Naive thymus-derived CD4-positive, alpha-beta T cell (primary cell): Measurements from ENCODE around the gene NINJ2. TPM values are rescaled to one million over a fixed set of nuclear protein-coding genes. Genes with fewer than 3 reads are reported as not detected.

Experiments
- ATAC-seq: fragments of 150-1000 bp; cut with Tn5 transposase; 2 replicates; pipeline ENCODE4 v1.10.0; 2021; ENCODE audit warnings: mild to moderate bottlenecking, moderate library complexity
- CTCF ChIA-PET: fragments of 350-600 bp; sonication (Branson Sonifier 250); formaldehyde crosslinking; loops from one replicate; lab custom pipeline; 2021; ENCODE audit warnings: antibody characterized with exemption; lab: Charles Lee
- POLR2A ChIA-PET: fragments of 350-600 bp; sonication (Branson Sonifier 250); formaldehyde crosslinking; loops from one replicate; lab custom pipeline; 2021; ENCODE audit warnings: antibody characterized with exemption, inconsistent platforms; lab: Charles Lee
- DNase-seq, 9 donors: peaks; one replicate each; pipeline versions ENCODE4 v3.0.0 to v3.0.0-alpha.2; 2020 to 2022; ENCODE audit warnings: mixed read lengths in 1 of 9
- H3K27ac ChIP-seq: one replicate; pipeline ENCODE4 v1.7.0; 2013; ENCODE audit warnings: mild to moderate bottlenecking, low read depth, low read length, moderate library complexity
- H3K27me3 ChIP-seq, 2 donors: one replicate each; pipeline ENCODE4 v1.7.0; 2013; ENCODE audit warnings: low read length in 2 of 2, mild to moderate bottlenecking in 2 of 2, moderate library complexity in 2 of 2; ENCODE audit not compliant: control insufficient read depth in 2 of 2, insufficient read depth in 2 of 2
- H3K36me3 ChIP-seq, 3 experiments: 1 replicate in 2 of 3; 2 replicates in 1 of 3; pipeline ENCODE4 v1.7.0; 2013; ENCODE audit warnings: low read length in 3 of 3, mild to moderate bottlenecking in 3 of 3, moderate library complexity in 1 of 3; ENCODE audit not compliant: insufficient read depth in 3 of 3, control insufficient read depth in 2 of 3
- H3K4me1 ChIP-seq, 2 donors: one replicate each; pipeline ENCODE4 v1.7.0; 2013; ENCODE audit warnings: low read length in 2 of 2, mild to moderate bottlenecking in 2 of 2, moderate library complexity in 1 of 2; ENCODE audit not compliant: control insufficient read depth in 2 of 2, insufficient read depth in 2 of 2
- H3K4me3 ChIP-seq: 2 replicates; pipeline ENCODE4 v1.7.0; 2013; ENCODE audit warnings: mild to moderate bottlenecking, low read length
- H3K9me3 ChIP-seq, 3 experiments: 1 replicate in 2 of 3; 2 replicates in 1 of 3; pipeline ENCODE4 v1.7.0; 2013; ENCODE audit warnings: low read length in 3 of 3; ENCODE audit not compliant: control insufficient read depth in 2 of 3
- H3K27ac Mint-ChIP-seq, 9 donors: one replicate each; pipeline ENCODE4 v1.8.0; 2020 to 2022; ENCODE audit warnings: mixed read lengths in 9 of 9, mild to moderate bottlenecking in 8 of 9, moderate library complexity in 5 of 9, inconsistent platforms in 2 of 9
- H3K27me3 Mint-ChIP-seq, 5 donors: one replicate each; pipeline ENCODE4 v1.8.0; 2021 to 2022; ENCODE audit warnings: mixed read lengths in 5 of 5, mild to moderate bottlenecking in 1 of 5
- H3K36me3 Mint-ChIP-seq, 5 donors: one replicate each; pipeline ENCODE4 v1.8.0; 2020 to 2022; ENCODE audit warnings: mixed read lengths in 5 of 5, mild to moderate bottlenecking in 3 of 5, inconsistent platforms in 1 of 5
- H3K4me1 Mint-ChIP-seq, 7 donors: one replicate each; pipeline ENCODE4 v1.8.0; 2020 to 2022; ENCODE audit warnings: mixed read lengths in 7 of 7, mild to moderate bottlenecking in 3 of 7, inconsistent platforms in 1 of 7
- H3K4me3 Mint-ChIP-seq, 10 donors: one replicate each; pipeline ENCODE4 v1.8.0; 2020 to 2022; ENCODE audit warnings: mild to moderate bottlenecking in 10 of 10, mixed read lengths in 10 of 10, moderate library complexity in 6 of 10, inconsistent platforms in 2 of 10
- H3K9me3 Mint-ChIP-seq, 11 donors: one replicate each; pipeline ENCODE4 v1.8.0; 2020 to 2022; ENCODE audit warnings: mixed read lengths in 11 of 11, mild to moderate bottlenecking in 4 of 11, inconsistent platforms in 1 of 11, moderate library complexity in 1 of 11
- intact Hi-C, 2 donors: fragments of 100-400 bp; cut with micrococcal nuclease; formaldehyde crosslinking; loops; one replicate each; pipeline ENCODE4 v1.15.1; 2023
- polyA plus RNA-seq, 2 donors: library from polyadenylated mRNA; unstranded; fragments of 300-500 nt; fragmentation: Illumina TruSeq; gene quantifications; one replicate each; pipeline ENCODE4 v1.2.3, GENCODE V29; 2021
- total RNA-seq, 6 experiments: library from RNA in 5 of 6; stranded (reverse) in 5 of 6; gene quantifications; 1 replicate in 5 of 6; 2 replicates in 1 of 6; pipeline ENCODE4 v1.2.3 and lab custom pipeline; 2021 to 2026

The NINJ2 gene
- total and polyA plus RNA-seq, 7 experiments from 2014 or later, result 0.84 to 11.2 (median 5.1) TPM

DNA sequence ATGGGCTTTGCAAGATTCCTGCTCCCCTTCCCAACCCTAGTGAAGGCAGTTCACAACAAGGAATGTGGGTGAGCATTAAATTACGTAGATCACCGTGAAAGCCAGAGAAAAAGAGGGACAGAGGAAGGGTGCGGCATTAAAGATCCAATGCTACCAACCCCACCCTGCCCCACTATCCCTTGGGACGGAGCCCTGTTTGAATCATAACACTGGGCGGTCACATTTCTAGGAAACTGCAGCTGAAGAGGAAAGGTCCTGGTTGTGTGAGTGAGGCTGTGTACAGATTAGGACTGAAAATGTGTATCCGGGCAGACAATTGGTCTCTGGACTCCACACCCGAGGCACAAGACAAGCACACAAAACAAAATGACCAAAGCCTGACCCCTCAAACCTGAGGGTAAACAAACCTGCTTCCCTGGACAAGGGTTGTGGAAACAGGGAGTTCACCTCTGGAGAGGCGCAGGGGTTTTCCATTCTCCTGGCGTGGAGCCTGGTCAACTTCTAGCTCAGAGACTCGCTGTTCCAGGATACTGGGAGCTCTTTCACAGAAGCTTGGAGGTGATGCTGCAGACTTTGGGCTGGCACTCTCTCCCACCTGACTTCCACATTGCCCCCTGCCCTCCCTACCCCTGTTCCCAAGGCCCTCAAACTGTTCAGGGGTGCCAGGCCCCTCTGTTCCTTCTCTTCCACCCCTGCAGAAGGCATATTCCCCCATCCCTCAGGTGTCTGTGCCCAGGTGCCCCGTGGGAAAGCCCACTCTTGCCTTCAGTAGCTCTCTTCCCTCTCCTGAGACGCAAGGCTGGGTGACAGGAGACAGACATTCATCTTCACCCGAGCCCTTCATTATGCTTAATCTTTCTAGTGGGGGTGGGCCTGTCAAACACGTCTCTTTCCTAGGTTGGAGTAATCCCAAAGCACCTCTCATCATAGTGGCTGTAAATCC is 16.5 kb downstream of the NINJ2 start:
- Mint-ChIP-seq H3K4me3 (peak overlapping the region in 1 of 10 donors; percentile 60), H3K27ac (peak overlapping the region in 8 of 9 donors; percentile 10 to 79 (median 38)), H3K4me1 (peaks cover 12 to 52% (median 35%) of the 10 kb centered on the region in 7 donors), H3K27me3 (no peaks in the 10 kb centered on the region), H3K36me3 (peaks cover 0 to 13% (median 0%) of the 10 kb centered on the region in 5 donors), H3K9me3 (no peaks in the 10 kb centered on the region)
- ATAC-seq, result no peak
- no peaks in the 10 kb centered on the region for H3K27me3 ChIP-seq
- CTCF ChIA-PET, result no interaction called here
- POLR2A ChIA-PET, result no interaction called here
- no peaks in the 10 kb centered on the region for H3K9me3 ChIP-seq
- DNase-seq, result no peak
- no peak overlapping the region for H3K27ac ChIP-seq
- no peaks in the 10 kb centered on the region for H3K36me3 ChIP-seq
- H3K4me3 ChIP-seq, result no peak overlapping the region
- intact Hi-C loops, result no loop called here
- peaks cover 11 to 16% of the 10 kb centered on the region in 2 donors for H3K4me1 ChIP-seq

DNA sequence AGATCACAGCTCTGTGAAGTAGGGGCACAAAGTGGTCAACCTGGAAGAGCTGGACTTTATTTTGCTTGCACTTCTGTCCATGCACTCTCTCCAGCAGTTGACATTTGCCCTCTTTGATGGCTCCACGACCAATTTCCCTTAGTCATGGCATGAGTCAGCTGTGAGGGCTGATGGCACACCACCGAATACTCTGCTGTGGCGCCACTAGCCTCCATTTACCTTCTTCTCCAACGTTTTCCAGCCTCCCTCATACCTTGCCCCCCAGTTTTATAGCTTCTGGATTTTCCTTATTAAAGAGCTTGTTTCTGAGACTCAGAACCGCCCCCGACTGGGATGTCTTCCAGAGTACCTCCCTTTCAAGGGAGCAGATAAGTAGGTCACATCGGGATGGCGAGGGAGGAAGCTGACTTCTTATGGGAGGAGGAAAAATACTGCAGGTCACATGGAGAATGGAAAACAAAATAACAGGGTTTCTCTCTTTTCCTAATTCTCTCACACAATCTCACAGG is 17.6 kb downstream of the NINJ2 start:
- Histone ChIP-seq H3K9me3 (no peaks in the 10 kb centered on the region), H3K27me3 (no peaks in the 10 kb centered on the region), H3K27ac (no peak overlapping the region), H3K36me3 (no peaks in the 10 kb centered on the region), H3K4me3 (no peak overlapping the region), H3K4me1 (peaks cover 11 to 16% of the 10 kb centered on the region in 2 donors)
- no peak overlapping the region for H3K4me3 Mint-ChIP-seq
- ATAC-seq (no peak), DNase-seq (no peak)
- POLR2A ChIA-PET, result interaction anchor here (0.6 kb wide), 1 partner anchor 8 kb away, joined by 4 read pairs; no protein-coding TSS in a partner anchor
- intact Hi-C loops, result no loop called here
- H3K9me3 Mint-ChIP-seq, result no peaks in the 10 kb centered on the region
- H3K36me3 Mint-ChIP-seq, result peaks cover 0 to 13% (median 0%) of the 10 kb centered on the region in 5 donors
- H3K27me3 Mint-ChIP-seq, result no peaks in the 10 kb centered on the region
- H3K4me1 Mint-ChIP-seq, result peaks cover 12 to 50% (median 35%) of the 10 kb centered on the region in 7 donors
- peak overlapping the region in 6 of 9 donors; percentile 7 to 89 (median 48) for H3K27ac Mint-ChIP-seq
- CTCF ChIA-PET, result interaction anchor here (1.8 kb wide), 1 partner anchor 106 kb away, joined by 10 read pairs; the partner anchor contains the start of gene WNK1

DNA sequence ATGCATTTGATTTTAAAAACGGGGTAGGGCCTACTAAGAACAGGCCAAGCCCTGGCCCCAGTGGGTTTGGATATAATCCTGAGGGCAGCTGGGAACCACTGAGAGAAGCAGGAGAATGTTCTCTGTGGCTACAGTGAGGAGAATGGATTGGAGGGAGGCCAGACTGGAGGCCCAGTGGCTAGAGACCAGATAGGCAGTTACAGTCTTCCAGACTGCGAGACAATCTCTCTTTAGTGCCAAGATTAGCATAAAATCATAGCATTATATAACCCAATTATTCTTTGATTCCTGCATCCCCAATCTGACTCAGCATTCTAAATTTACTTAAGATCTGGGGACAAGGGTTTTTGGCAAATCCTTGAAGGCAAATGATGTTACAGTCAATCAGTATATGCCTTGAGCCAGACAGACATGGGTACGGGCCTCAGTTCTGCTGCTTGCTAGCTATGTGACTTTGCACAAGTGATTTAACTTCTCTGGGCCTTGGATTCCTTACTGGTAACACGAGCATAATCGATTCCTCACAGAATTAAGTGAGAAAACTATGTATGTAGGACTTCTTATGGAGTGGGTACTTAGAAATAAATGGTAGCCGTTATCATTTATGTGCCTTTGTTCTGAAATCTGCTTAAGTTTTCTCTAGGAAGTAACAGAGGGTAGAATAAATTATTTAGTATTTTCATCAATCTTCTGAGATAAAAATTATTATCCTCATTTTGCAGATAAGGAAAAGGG is 18.3 kb downstream of the NINJ2 start:
- peaks cover 15 to 55% (median 40%) of the 10 kb centered on the region in 7 donors for H3K4me1 Mint-ChIP-seq
- DNase-seq, result no peak
- POLR2A ChIA-PET, result interaction anchor here (0.6 to 2.9 kb wide), 3 partner anchors 8 to 25 kb away, joined by 4 to 9 read pairs (median 4); no protein-coding TSS in a partner anchor

DNA sequence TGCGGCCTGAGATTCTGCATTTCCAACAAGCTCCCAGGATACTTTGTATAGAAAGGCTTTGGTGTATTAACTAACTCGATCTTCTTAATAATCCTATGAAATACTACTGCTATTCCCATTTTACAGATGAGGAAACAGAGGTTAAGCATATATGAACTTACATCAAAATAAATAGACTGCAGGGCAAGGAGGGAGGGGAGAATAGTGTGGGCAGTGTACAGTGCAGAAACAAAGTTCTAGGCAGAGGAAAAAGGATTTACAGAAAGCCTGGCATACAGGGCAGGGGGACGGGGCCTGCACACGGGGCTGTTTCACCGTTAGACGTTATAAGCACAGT is 19.0 kb downstream of the NINJ2 start:
- no peaks in the 10 kb centered on the region for H3K27me3 Mint-ChIP-seq
- CTCF ChIA-PET, result interaction anchor here (1.0 to 1.8 kb wide), 2 partner anchors 107 to 108 kb away, joined by 3 to 10 read pairs; partner anchors contain the start of gene WNK1
- no peaks in the 10 kb centered on the region for H3K9me3 Mint-ChIP-seq
- Histone ChIP-seq H3K27ac (peak overlapping the region; percentile 91), H3K27me3 (no peaks in the 10 kb centered on the region), H3K4me1 (peaks cover 12 to 23% of the 10 kb centered on the region in 2 donors), H3K9me3 (no peaks in the 10 kb centered on the region), H3K4me3 (peak overlapping the region; percentile 54), H3K36me3 (no peaks in the 10 kb centered on the region)
- H3K27ac Mint-ChIP-seq, result peak overlapping the region; percentile 85 to 98 (median 95)
- peaks cover 0 to 13% (median 0%) of the 10 kb centered on the region in 5 donors for H3K36me3 Mint-ChIP-seq
- peaks cover 19 to 62% (median 47%) of the 10 kb centered on the region in 7 donors for H3K4me1 Mint-ChIP-seq
- no peak for DNase-seq
- ATAC-seq, result no peak
- POLR2A ChIA-PET, result interaction anchor here (1.0 to 2.9 kb wide), 6 partner anchors 10 to 111 kb away, joined by 3 to 36 read pairs (median 6); partner anchors contain the start of gene WNK1
- peak overlapping the region; percentile 78 to 92 (median 82) for H3K4me3 Mint-ChIP-seq
- intact Hi-C loops, result no loop called here

More for the DNA sequence above, 18.3 kb downstream of the NINJ2 start:
- Mint-ChIP-seq H3K36me3 (peaks cover 0 to 13% (median 0%) of the 10 kb centered on the region in 5 donors), H3K27me3 (no peaks in the 10 kb centered on the region), H3K4me3 (peak overlapping the region in 5 of 10 donors; percentile 17 to 87 (median 51)), H3K27ac (peak overlapping the region in 8 of 9 donors; percentile 42 to 98 (median 87)), H3K9me3 (no peaks in the 10 kb centered on the region)
- CTCF ChIA-PET, result interaction anchor here (1.8 kb wide), 1 partner anchor 106 kb away, joined by 10 read pairs; the partner anchor contains the start of gene WNK1
- Histone ChIP-seq H3K36me3 (no peaks in the 10 kb centered on the region), H3K9me3 (no peaks in the 10 kb centered on the region), H3K4me1 (peaks cover 11 to 16% of the 10 kb centered on the region in 2 donors), H3K27me3 (no peaks in the 10 kb centered on the region), H3K27ac (peak overlapping the region; percentile 11), H3K4me3 (no peak overlapping the region)
- ATAC-seq, result no peak
- intact Hi-C loops, result no loop called here

DNA sequence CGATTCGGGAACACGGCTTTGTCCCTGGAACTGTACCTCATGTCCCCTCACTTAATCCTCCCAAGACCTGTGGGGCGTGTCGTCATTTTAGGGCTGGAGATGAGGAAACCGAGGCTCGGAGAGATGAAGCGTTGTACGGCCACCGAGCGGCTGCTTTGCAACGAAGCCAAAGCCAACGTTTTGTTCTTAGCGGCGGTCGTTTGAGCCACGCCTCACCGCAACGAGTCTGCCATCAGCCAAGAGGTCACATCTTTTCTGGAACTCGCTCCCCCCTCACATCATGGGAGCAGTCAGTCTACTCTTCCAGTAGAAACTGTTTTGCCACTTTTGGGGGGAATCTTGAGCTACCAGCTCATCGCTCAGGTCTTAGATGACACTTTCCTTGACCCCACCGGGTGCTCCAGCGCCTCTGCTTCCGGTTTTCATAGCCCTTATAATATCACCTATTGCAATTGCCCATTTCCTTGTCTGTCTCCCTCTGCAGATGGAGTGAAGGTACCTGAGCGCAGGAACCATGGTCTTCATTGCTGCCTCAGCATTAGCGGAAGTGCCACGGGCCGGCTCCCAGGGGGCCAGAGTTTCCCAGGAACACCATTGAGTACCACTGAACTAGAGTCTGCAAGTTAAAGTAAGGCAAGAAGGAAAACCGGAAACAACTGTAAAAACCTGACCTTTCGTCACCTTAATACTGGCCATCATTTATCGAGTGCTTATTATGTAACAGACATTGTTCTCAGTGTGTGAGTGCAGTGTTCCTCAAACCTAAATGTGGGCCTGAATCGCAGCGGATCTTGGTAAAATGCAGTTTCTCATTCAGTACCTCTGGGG is 19.6 kb downstream of the NINJ2 start:
- H3K27ac Mint-ChIP-seq, result peak overlapping the region; percentile 85 to 98 (median 95)
- intact Hi-C loops, result loop anchor here (1.0 to 2.0 kb wide), 8 partner anchors 19 to 305 kb away; partner anchors contain the start of genes NINJ2 (in 1 of the 2) and RAD52 (in 1 of the 2)

More for the DNA sequence above, 19.6 kb downstream of the NINJ2 start:
- peaks cover 0 to 13% (median 0%) of the 10 kb centered on the region in 5 donors for H3K36me3 Mint-ChIP-seq
- Histone ChIP-seq H3K27me3 (no peaks in the 10 kb centered on the region), H3K36me3 (no peaks in the 10 kb centered on the region), H3K4me1 (peaks cover 17 to 29% of the 10 kb centered on the region in 2 donors), H3K27ac (peak overlapping the region; percentile 91), H3K9me3 (no peaks in the 10 kb centered on the region), H3K4me3 (peak overlapping the region; percentile 54)
- ChIA-PET CTCF (interaction anchor here (1.0 kb wide), 1 partner anchor 108 kb away, joined by 3 read pairs; the partner anchor contains the start of gene WNK1), POLR2A (interaction anchor here (0.7 to 2.9 kb wide), 8 partner anchors 23 to 111 kb away, joined by 3 to 36 read pairs (median 7); partner anchors contain the start of gene WNK1)
- H3K9me3 Mint-ChIP-seq, result no peaks in the 10 kb centered on the region
- peak overlapping the region; percentile 78 to 92 (median 82) for H3K4me3 Mint-ChIP-seq
- H3K4me1 Mint-ChIP-seq, result peaks cover 25 to 66% (median 53%) of the 10 kb centered on the region in 7 donors
- DNase-seq (peak in 2 of 9 donors; percentile 18 to 35), ATAC-seq (no peak)
- no peaks in the 10 kb centered on the region for H3K27me3 Mint-ChIP-seq
